ENCODE data around the gene SMG5.

The SMG5 gene

DNA sequence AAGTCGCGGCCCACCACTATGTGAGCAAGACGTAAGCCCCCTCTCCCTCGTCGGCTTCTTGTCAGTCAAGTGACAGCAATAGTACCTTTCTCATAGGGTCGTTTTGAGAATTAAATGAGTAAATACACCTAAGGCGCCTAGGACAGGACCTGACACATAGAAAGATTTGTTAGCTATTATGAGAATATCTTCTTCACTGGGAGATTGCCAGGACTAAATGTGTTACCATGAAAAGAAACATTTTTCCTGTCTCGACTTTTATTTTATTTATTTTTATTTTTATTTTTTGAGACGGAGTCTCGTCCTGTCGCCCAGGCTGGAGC lies 69.0 kb downstream of the SMG5 start:
- no peak for DNase-seq

DNA sequence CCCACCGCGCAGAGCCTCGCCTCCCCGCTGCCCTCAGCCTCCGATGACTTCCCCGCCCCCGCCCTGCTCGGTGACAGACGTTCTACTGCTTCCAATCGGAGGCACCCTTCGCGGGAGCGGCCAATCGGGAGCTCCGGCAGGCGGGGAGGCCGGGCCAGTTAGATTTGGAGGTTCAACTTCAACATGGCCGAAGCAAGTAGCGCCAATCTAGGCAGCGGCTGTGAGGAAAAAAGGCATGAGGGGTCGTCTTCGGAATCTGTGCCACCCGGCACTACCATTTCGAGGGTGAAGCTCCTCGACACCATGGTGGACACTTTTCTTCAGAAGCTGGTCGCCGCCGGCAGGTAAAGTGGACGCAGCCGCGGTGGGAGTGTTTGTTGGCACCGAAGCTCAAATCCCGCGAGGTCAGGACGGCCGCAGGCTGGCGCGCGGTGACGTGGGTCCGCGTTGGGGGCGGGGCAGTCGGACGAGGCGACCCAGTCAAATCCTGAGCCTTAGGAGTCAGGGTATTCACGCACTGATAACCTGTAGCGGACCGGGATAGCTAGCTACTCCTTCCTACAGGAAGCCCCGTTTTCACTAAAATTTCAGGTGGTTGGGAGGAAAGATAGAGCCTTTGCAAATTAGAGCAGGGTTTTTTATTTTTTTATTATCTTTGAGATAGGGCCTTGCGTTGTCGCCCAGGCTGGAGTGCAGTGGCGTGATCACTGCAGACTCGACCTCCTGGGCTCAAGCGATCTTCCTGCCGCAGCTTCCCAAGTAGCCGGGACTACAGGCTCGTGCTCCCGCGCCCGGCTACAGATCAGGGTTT lies 69.6 kb downstream of the SMG5 start, which contains the start of gene PMF1:
PMF1 (plus strand) TSS at position 175 of the 811 bp plus-strand sequence; CDS start at position 184, 9 bp downstream.
- DNase-seq: peak; percentile 95

DNA sequence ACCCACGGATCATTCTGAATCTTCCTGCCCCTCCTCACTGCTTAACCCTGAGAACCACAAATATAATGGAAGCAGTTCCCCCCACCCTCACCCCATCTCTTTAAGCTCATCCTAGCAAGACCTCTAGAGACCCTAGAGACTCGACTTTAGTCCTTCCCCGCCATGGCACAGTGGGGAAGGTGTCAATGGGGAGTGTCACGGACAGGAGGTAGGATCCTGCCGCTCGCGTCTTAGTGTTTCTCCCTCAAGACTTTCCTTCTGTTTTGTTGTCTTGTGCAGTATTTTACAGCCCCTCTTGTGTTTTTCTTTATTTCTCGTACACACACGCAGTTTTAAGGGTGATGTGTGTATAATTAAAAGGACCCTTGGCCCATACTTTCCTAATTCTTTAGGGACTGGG lies 70.5 kb downstream of the SMG5 start:
- DNase-seq: no peak

DNA sequence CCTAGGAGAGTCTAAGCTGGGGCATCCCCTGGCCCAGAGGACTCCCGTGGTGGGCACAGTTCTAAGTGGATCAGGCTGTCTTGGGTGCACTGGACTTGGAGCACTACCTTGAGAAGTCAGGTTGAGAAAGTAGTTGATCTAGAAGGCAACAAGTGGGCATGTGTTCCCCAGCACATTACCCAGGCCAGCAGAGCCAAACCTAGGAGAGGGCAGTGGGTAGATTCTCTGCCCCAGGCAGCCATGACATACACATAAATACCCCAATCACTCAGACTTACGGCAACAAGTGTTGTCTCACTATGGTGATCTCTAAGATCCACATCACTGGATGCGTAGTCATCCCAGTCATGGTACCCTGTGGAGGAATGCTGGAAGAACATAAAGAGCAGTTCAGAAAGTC lies 71.4 kb downstream of the SMG5 start:
- no peak for DNase-seq

DNA sequence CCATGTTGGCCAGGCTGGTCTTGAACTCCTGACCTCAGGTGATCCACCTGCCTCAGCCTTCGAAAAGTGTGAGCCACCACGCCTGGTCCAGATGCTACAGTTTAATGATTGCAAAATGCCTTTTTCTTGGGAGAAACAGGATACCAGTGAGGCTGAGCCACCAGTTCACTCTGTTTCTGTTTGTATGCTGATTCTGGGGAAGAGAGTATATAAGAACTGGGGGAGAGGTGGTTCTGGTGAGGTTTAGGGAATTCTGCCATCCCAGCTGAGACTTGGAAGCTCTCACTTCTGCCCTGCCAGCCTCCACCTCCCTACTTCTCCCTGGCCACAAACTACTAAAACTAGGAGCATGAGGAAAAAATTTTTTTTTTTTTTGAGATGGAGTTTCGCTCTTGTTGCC lies 77.9 kb downstream of the SMG5 start:
- DNase-seq: no peak

DNA sequence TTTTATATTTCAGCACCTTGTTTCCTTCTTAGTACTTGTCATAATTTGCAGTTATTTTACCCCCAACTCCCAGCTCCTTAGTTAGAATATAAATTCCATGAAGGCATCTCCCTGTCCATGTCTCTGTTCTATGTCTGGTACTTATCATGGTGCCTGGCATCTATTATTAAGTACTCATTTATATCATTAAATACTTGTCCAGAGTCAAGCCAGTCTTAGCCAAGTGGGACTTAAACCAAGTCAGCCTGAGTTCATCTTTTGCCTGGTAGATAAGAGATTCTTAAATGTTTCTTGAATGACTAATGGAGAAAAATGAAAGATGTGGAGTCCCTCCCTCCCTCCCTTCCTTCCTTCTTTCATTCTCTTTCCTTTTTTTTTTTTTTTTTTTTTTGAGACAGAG lies 79.3 kb downstream of the SMG5 start:
- no peak for DNase-seq

DNA sequence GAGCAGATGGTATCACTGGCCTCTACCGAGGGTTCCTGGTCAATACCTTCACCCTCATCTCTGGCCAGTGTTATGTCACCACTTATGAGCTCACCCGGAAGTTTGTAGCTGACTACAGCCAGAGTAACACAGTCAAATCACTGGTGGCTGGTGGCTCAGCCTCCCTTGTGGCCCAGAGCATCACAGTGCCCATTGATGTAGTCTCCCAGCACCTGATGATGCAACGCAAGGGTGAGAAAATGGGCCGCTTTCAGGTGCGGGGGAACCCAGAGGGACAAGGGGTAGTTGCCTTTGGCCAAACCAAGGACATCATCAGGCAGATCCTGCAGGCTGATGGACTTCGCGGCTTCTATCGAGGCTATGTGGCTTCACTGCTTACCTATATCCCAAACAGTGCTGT lies 82.6 kb downstream of the SMG5 start:
- DNase-seq: no peak
